ENCODE measurements around the gene ITPKC. TPM values are rescaled to one million over a fixed set of nuclear protein-coding genes. Genes with fewer than 3 reads are reported as not detected.
A peak's percentile ranks its signal among the peaks of the same experiment; 100 is the strongest.

ITPKC gene
- total and polyA plus RNA-seq, 8 donors: 10.2 to 25.6 (median 13.7) TPM

DNA sequence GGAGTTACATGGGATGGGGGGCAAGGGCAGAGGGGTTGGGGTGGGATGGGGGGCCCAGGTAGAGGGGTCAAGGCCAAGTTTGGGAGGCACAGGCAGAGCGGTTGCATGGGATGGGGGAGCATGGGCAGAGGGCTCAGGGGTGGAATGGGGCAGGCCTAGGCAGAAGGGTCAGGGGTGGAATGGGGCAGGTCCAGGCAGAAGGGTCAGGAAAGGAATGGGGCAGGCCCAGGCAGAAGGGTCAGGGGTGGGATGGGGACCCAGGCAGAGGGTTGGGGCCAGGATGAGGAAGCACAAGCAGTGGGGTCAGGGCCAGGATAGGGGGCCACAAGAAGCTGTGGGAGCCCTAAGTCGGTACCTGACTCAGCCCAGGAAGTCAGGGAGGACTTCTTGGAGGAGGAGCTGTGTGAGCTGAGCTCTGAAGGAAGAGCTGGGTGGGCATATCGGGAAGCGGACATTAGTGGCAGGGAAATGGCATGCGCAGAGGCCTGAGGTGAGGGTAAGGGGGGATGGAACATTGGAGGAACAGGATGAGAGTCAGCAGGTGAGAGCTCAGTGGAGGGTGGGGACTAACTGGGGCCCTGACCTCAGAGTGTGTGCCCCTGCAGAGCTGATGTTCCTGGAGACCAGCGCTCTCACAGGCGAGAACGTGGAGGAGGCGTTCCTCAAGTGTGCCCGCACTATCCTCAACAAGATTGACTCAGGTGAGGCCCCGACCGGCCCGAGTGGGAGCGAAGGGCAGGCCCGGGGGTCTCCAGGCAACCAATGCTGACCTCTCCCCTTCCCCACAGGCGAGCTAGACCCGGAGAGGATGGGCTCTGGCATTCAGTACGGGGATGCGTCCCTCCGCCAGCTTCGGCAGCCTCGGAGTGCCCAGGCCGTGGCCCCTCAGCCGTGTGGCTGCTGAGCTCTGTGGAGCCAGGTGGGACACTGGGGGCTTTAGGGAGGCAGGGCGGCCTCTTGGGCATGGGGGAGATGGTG lies 69.4 kb downstream of the ITPKC start:
- no peaks in the 10 kb centered on the region for H3K9me3 ChIP-seq
- intact Hi-C loops (cut with DNase I): no loop called here
- TF ChIP-seq, protein P1, sequence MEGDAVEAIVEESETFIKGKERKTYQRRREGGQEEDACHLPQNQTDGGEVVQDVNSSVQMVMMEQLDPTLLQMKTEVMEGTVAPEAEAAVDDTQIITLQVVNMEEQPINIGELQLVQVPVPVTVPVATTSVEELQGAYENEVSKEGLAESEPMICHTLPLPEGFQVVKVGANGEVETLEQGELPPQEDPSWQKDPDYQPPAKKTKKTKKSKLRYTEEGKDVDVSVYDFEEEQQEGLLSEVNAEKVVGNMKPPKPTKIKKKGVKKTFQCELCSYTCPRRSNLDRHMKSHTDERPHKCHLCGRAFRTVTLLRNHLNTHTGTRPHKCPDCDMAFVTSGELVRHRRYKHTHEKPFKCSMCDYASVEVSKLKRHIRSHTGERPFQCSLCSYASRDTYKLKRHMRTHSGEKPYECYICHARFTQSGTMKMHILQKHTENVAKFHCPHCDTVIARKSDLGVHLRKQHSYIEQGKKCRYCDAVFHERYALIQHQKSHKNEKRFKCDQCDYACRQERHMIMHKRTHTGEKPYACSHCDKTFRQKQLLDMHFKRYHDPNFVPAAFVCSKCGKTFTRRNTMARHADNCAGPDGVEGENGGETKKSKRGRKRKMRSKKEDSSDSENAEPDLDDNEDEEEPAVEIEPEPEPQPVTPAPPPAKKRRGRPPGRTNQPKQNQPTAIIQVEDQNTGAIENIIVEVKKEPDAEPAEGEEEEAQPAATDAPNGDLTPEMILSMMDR (IDR thresholded peaks at IDR 0.05): no peak
- ATAC-seq: no peak
- H3K4me1 ChIP-seq: no peaks in the 10 kb centered on the region
- peaks cover 0 to 77% of the 10 kb centered on the region in 2 donors for H3K36me3 ChIP-seq
- no peak overlapping the region for H3K27ac ChIP-seq
- no peaks in the 10 kb centered on the region for H3K27me3 ChIP-seq
- peak in 1 of 4 donors; percentile 53 for DNase-seq
- H3K4me3 ChIP-seq: no peak overlapping the region

Other genes with a start within 250 kb of the ITPKC start
- 100 to 1,000 TPM in 1 of 2 donors, 10 to 100 TPM in 1; 73.9 to 122 TPM for gene SHKBP1, start 140.2 kb upstream of the ITPKC start, total RNA-seq
- gene SHKBP1, start 140.2 kb upstream of the ITPKC start, polyA plus RNA-seq (ENCODE audit: insufficient read length in 6 of 6): 10 to 100 TPM; 33.6 to 48.6 (median 42.0) TPM
- 100 to 1,000 TPM; 151 to 181 TPM for gene LTBP4, start 115.7 kb upstream of the ITPKC start, total RNA-seq
- gene LTBP4, start 115.7 kb upstream of the ITPKC start, polyA plus RNA-seq (ENCODE audit: insufficient read length in 6 of 6): 100 to 1,000 TPM; 294 to 519 (median 368) TPM
- gene NUMBL, start 26.5 kb upstream of the ITPKC start, total RNA-seq: 10 to 100 TPM; 30.0 to 30.2 TPM
- 10 to 100 TPM; 12.8 to 18.1 (median 15.1) TPM for gene NUMBL, start 26.5 kb upstream of the ITPKC start, polyA plus RNA-seq (ENCODE audit: insufficient read length in 6 of 6)
- gene COQ8B, start 226 bp upstream of the ITPKC start, total RNA-seq: 10 to 100 TPM; 39.2 to 48.1 TPM
- 10 to 100 TPM; 29.8 to 35.2 (median 33.0) TPM for gene COQ8B, start 226 bp upstream of the ITPKC start, polyA plus RNA-seq (ENCODE audit: insufficient read length in 6 of 6)
- 10 to 100 TPM; 15.1 to 17.6 TPM for gene ACTMAP, start 33.4 kb downstream of the ITPKC start, total RNA-seq
- 10 to 100 TPM; 10.3 to 15.3 (median 12.9) TPM for gene ACTMAP, start 33.4 kb downstream of the ITPKC start, polyA plus RNA-seq (ENCODE audit: insufficient read length in 6 of 6)
- gene SNRPA, start 34.1 kb downstream of the ITPKC start, total RNA-seq: 10 to 100 TPM; 46.1 to 79.1 TPM
- 100 to 1,000 TPM; 102 to 126 (median 115) TPM for gene SNRPA, start 34.1 kb downstream of the ITPKC start, polyA plus RNA-seq (ENCODE audit: insufficient read length in 6 of 6)
- gene MIA, start 58.4 kb downstream of the ITPKC start, total RNA-seq: under 1 TPM in 1 of 2 donors, not detected in 1; 0.89 TPM
- gene MIA, start 58.4 kb downstream of the ITPKC start, polyA plus RNA-seq (ENCODE audit: insufficient read length in 6 of 6): 1 to 10 TPM; 1.7 to 6.7 (median 3.7) TPM
- 10 to 100 TPM; 42.6 to 50.4 TPM for gene RAB4B, start 61.1 kb downstream of the ITPKC start, total RNA-seq
- gene RAB4B, start 61.1 kb downstream of the ITPKC start, polyA plus RNA-seq (ENCODE audit: insufficient read length in 6 of 6): 10 to 100 TPM; 11.1 to 18.1 (median 12.8) TPM
- gene EGLN2, start 82.1 kb downstream of the ITPKC start, total RNA-seq: 100 to 1,000 TPM; 139 to 150 TPM
- 10 to 100 TPM; 57.0 to 81.1 (median 74.1) TPM for gene EGLN2, start 82.1 kb downstream of the ITPKC start, polyA plus RNA-seq (ENCODE audit: insufficient read length in 6 of 6)
- gene CYP2A6, start 133.3 kb downstream of the ITPKC start, total RNA-seq: under 1 TPM in 1 of 2 donors, not detected in 1; 0.31 TPM
- 1 to 10 TPM in 2 of 6 donors, under 1 TPM in 4; 0.13 to 1.2 (median 0.62) TPM for gene CYP2A6, start 133.3 kb downstream of the ITPKC start, polyA plus RNA-seq (ENCODE audit: insufficient read length in 6 of 6)
- gene CYP2A7, start 165.1 kb downstream of the ITPKC start, total RNA-seq: not detected
- gene CYP2A7, start 165.1 kb downstream of the ITPKC start, polyA plus RNA-seq (ENCODE audit: insufficient read length in 6 of 6): under 1 TPM; 0.18 to 0.49 (median 0.34) TPM

All from left lung (tissue), 10 donors.